Mucosa of descending colon (tissue), 3 donors: ENCODE results near the gene HS6ST2. TPM values are rescaled to one million over a fixed set of nuclear protein-coding genes. Genes with fewer than 3 reads are reported as not detected.

Experiments used
- ATAC-seq: fragments of 200-7000 bp; cut with Tn5 transposase; one replicate; pipeline ENCODE4 v1.9.1; 2020; ENCODE audit warnings: mild to moderate bottlenecking, moderate library complexity
- DNase-seq, 3 donors: peaks; one replicate each; pipeline ENCODE4 v3.0.0-alpha.2; 2020
- H3K36me3 ChIP-seq: fragments of 200-600 bp; one replicate; pipeline ENCODE4 v1.8.0; 2021; ENCODE audit warnings: low read depth, mild to moderate bottlenecking
- H3K4me1 ChIP-seq: fragments of 200-600 bp; one replicate; pipeline ENCODE4 v1.8.0; 2021; ENCODE audit warnings: low read depth, mild to moderate bottlenecking
- H3K4me3 ChIP-seq: fragments of 200-600 bp; one replicate; pipeline ENCODE4 v1.8.0; 2021; ENCODE audit warnings: mild to moderate bottlenecking
- H3K9me3 ChIP-seq: fragments of 200-600 bp; one replicate; pipeline ENCODE4 v1.8.0; 2021; ENCODE audit warnings: mild to moderate bottlenecking
- CTCF ChIP-seq: fragments of 200-600 bp; IDR thresholded peaks from one replicate; pipeline ENCODE4 v1.8.0; 2022; ENCODE audit warnings: antibody characterized with exemption, mild to moderate bottlenecking
- intact Hi-C, 2 donors: fragments of 100-400 bp; cut with DNase I in 1 of 2; cut with micrococcal nuclease in 1 of 2; formaldehyde crosslinking; loops; one replicate each; pipeline versions ENCODE4 v1.11.0 to v1.11.1; 2022; cut with DNase I, micrococcal nuclease
- total RNA-seq, 3 donors: library from RNA; stranded (reverse); fragmentation: NEBNext Ultra II Directional in 2 of 3; extraction: Animal tissue kit (Norgen Biotek cat#: 25700) in 2 of 3; gene quantifications; one replicate each; pipeline versions ENCODE4 v1.2.1 to v1.2.4, GENCODE V29; 2021 to 2023
- donor health status: DM: no; HTN: no; CAD: no; lungs with moderate emphysema.
- donor health status: DM: no; HTN: no; CAD: no.
- donor health status: DM: no; HTN: yes; CAD: no.

The HS6ST2 gene
- total RNA-seq, 3 donors from 2014 or later, result 0.38 to 1.5 (median 0.52) TPM

- ATAC-seq (no peak), DNase-seq (no peak)
- intact Hi-C loops, result no loop called here
- Histone ChIP-seq H3K4me3 (no peak overlapping the region), H3K4me1 (no peaks in the 10 kb centered on the region), H3K36me3 (no peaks in the 10 kb centered on the region), H3K9me3 (no peaks in the 10 kb centered on the region)
- no peak for TF ChIP-seq CTCF
Observed at GRCh38 chrX:132689612-132690563, 268.5 kb downstream of the HS6ST2 start.

- intact Hi-C loops, result no loop called here
- no peaks in the 10 kb centered on the region for H3K36me3 ChIP-seq
- no peak for DNase-seq
- no peak for TF ChIP-seq CTCF
- H3K4me3 ChIP-seq, result no peak overlapping the region
- ATAC-seq, result no peak
- no peaks in the 10 kb centered on the region for H3K9me3 ChIP-seq
- H3K4me1 ChIP-seq, result no peaks in the 10 kb centered on the region
Observed at GRCh38 chrX:132685276-132685675, 273.2 kb downstream of the HS6ST2 start.

GRCh38 chrX:132677233-132677716 lies 281.2 kb downstream of the HS6ST2 start:
- no peaks in the 10 kb centered on the region for H3K36me3 ChIP-seq
- ATAC-seq, result peak; percentile 18

GRCh38 chrX:132676561-132677186 lies 281.8 kb downstream of the HS6ST2 start:
- Histone ChIP-seq H3K4me3 (no peak overlapping the region), H3K4me1 (no peaks in the 10 kb centered on the region), H3K36me3 (no peaks in the 10 kb centered on the region), H3K9me3 (no peaks in the 10 kb centered on the region)
- ATAC-seq (peak; percentile 37), DNase-seq (no peak)
- TF ChIP-seq CTCF, result no peak
- intact Hi-C loops, result no loop called here

More at GRCh38 chrX:132677233-132677716, 281.2 kb downstream of the HS6ST2 start:
- Histone ChIP-seq H3K4me3 (no peak overlapping the region), H3K4me1 (no peaks in the 10 kb centered on the region), H3K9me3 (no peaks in the 10 kb centered on the region)
- TF ChIP-seq CTCF, result no peak
- DNase-seq, result no peak
- intact Hi-C loops, result no loop called here

GRCh38 chrX:132676102-132676501 lies 282.3 kb downstream of the HS6ST2 start:
- Histone ChIP-seq H3K9me3 (no peaks in the 10 kb centered on the region), H3K4me1 (no peaks in the 10 kb centered on the region), H3K36me3 (no peaks in the 10 kb centered on the region), H3K4me3 (no peak overlapping the region)
- intact Hi-C loops, result no loop called here
- TF ChIP-seq CTCF, result no peak
- DNase-seq (no peak), ATAC-seq (no peak)
